B cell (primary cell): ENCODE results near the gene SLC25A21. TPM values are rescaled to one million over a fixed set of nuclear protein-coding genes. Genes with fewer than 3 reads are reported as not detected.

Experiments used
- ATAC-seq: fragments of 200-7000 bp; cut with Tn5 transposase; one replicate; pipeline ENCODE4 v1.10.0; 2021; ENCODE audit warnings: low read depth, mild to moderate bottlenecking, moderate number of reproducible peaks, moderate library complexity
- CTCF ChIA-PET: fragments of 350-600 bp; sonication (Branson Sonifier 250); formaldehyde crosslinking; loops from one replicate; lab custom pipeline; 2021; ENCODE audit warnings: antibody characterized with exemption, inconsistent platforms; lab: Charles Lee
- POLR2A ChIA-PET: fragments of 350-600 bp; sonication (Branson Sonifier 250); formaldehyde crosslinking; loops from one replicate; lab custom pipeline; 2021; ENCODE audit warnings: antibody characterized with exemption; lab: Charles Lee
- DNase-seq: peaks from one replicate; pipeline ENCODE4 v3.0.0; 2013
- H2AFZ ChIP-seq: 2 replicates; pipeline ENCODE4 v1.6.1; 2012; ENCODE audit warnings: mild to moderate bottlenecking, low read depth, low read length; ENCODE audit not compliant: insufficient read depth, poor library complexity, severe bottlenecking
- H3K27ac ChIP-seq, 2 donors: 1 replicate in 1 of 2; 2 replicates in 1 of 2; pipeline ENCODE4 v1.5.1; 2012 to 2013; ENCODE audit warnings: low read length in 2 of 2, mild to moderate bottlenecking in 2 of 2, moderate library complexity in 1 of 2
- H3K27me3 ChIP-seq, 4 experiments: fragments of 200-600 bp in 1 of 4; sonication (generic) in 1 of 4; replicated peaks in 1 of 4; 1 replicate in 2 of 4; 2 replicates in 2 of 4; pipeline versions ENCODE4 v1.6.1 to v1.7.0; 2013 to 2016; ENCODE audit warnings: low read length in 3 of 4, mild to moderate bottlenecking in 2 of 4, mixed read lengths in 1 of 4, moderate library complexity in 1 of 4; ENCODE audit not compliant: insufficient read depth in 4 of 4, control insufficient read depth in 3 of 4; ENCODE audit errors: control extremely low read depth in 1 of 4
- H3K36me3 ChIP-seq, 2 experiments: replicated peaks in 1 of 2; 1 replicate in 1 of 2; 2 replicates in 1 of 2; pipeline versions ENCODE4 v1.6.1 to v1.7.1; 2013; ENCODE audit warnings: low read length in 1 of 2; ENCODE audit not compliant: insufficient read depth in 2 of 2, control insufficient read depth in 1 of 2; ENCODE audit errors: control extremely low read depth in 1 of 2, extremely low read depth in 1 of 2
- H3K4me1 ChIP-seq, 2 donors: fragments of 200-600 bp in 1 of 2; sonication (generic) in 1 of 2; 1 replicate in 1 of 2; 2 replicates in 1 of 2; pipeline versions ENCODE4 v1.5.1 to v1.6.1; 2013 to 2017; ENCODE audit warnings: low read length in 2 of 2; ENCODE audit not compliant: control insufficient read depth in 2 of 2, insufficient read depth in 2 of 2
- H3K4me2 ChIP-seq: replicated peaks from 2 replicates; pipeline ENCODE3; 2012; ENCODE audit warnings: mild to moderate bottlenecking, low read depth, low read length; ENCODE audit not compliant: poor library complexity, severe bottlenecking
- H3K4me3 ChIP-seq, 5 experiments: fragments of 200-600 bp in 1 of 5; sonication (generic) in 1 of 5; 1 replicate in 3 of 5; 2 replicates in 2 of 5; pipeline versions ENCODE4 v1.5.1 to v1.7.0; 2011 to 2016; ENCODE audit warnings: low read length in 4 of 5, mild to moderate bottlenecking in 4 of 5, low read depth in 2 of 5, control low read depth in 1 of 5, moderate library complexity in 1 of 5; ENCODE audit not compliant: insufficient read depth in 1 of 5; ENCODE audit errors: control extremely low read depth in 1 of 5, extremely low read depth in 1 of 5
- H3K79me2 ChIP-seq: fragments of 200-600 bp; sonication (generic); one replicate; pipeline ENCODE4 v1.6.0; 2016; ENCODE audit warnings: low read length; ENCODE audit not compliant: control insufficient read depth, insufficient read depth
- H3K9ac ChIP-seq: fragments of 200-600 bp; sonication (generic); 2 replicates; pipeline ENCODE4 v1.6.1; 2017; ENCODE audit warnings: mild to moderate bottlenecking, low read length, moderate library complexity
- H3K9me3 ChIP-seq, 3 donors: one replicate each; pipeline versions ENCODE4 v1.6.1 to v1.7.1; 2013; ENCODE audit warnings: low read length in 2 of 3; ENCODE audit not compliant: control insufficient read depth in 2 of 3, insufficient read depth in 1 of 3; ENCODE audit errors: control extremely low read depth in 1 of 3
- H4K20me1 ChIP-seq: 2 replicates; pipeline ENCODE4 v1.6.0; 2012; ENCODE audit warnings: mild to moderate bottlenecking, low read length; ENCODE audit not compliant: insufficient read depth, control insufficient read depth, poor library complexity, severe bottlenecking
- H3K27ac Mint-ChIP-seq: one replicate; pipeline ENCODE4 v1.8.0; 2021; ENCODE audit warnings: mixed read lengths
- H3K27me3 Mint-ChIP-seq: one replicate; pipeline ENCODE4 v1.8.0; 2021; ENCODE audit warnings: mixed read lengths
- H3K4me1 Mint-ChIP-seq: one replicate; pipeline ENCODE4 v1.8.0; 2021; ENCODE audit warnings: mixed read lengths
- H3K4me3 Mint-ChIP-seq: one replicate; pipeline ENCODE4 v1.8.0; 2021; ENCODE audit warnings: mixed read lengths
- H3K9me3 Mint-ChIP-seq: one replicate; pipeline ENCODE4 v1.8.0; 2022; ENCODE audit warnings: mixed read lengths; ENCODE audit not compliant: insufficient read depth
- EZH2 ChIP-seq: IDR thresholded peaks from 2 replicates; pipeline ENCODE4 v1.6.1; 2012; ENCODE audit warnings: borderline replicate concordance, low read depth, mild to moderate bottlenecking, moderate library complexity, low read length; ENCODE audit not compliant: insufficient read depth, poor library complexity, severe bottlenecking
- whole genome bisulfite sequencing: methylation state at CpG from one replicate; pipeline ENCODE4 v1.1.5; 2013; ENCODE audit warnings: missing lambda C conversion rate; ENCODE audit not compliant: insufficient coverage; 5-methylcytosine and 5-hydroxymethylcytosine counted together
- intact Hi-C: fragments of 100-400 bp; cut with micrococcal nuclease; formaldehyde crosslinking; loops from one replicate; pipeline ENCODE4 v1.10.0; 2022
- polyA plus RNA-seq: library from polyadenylated mRNA; depleted of rRNA; stranded (reverse); fragments of >200 nt; gene quantifications from 2 replicates; pipeline ENCODE4 v1.2.3, GENCODE V29; 2012
- total RNA-seq, 2 donors: library from RNA; stranded (reverse); fragments of 120-200 nt in 1 of 2; gene quantifications; 1 replicate in 1 of 2; 2 replicates in 1 of 2; pipeline versions ENCODE4 v1.2.3 to v1.2.4, GENCODE V29; 2013 to 2022
- TF ChIP-seq, protein P1 (sequence below): fragments of 200-600 bp; IDR thresholded peaks from one replicate; pipeline ENCODE4 v1.8.0; 2022; ENCODE audit warnings: antibody characterized with exemption, mild to moderate bottlenecking

Gene SLC25A21
- total and polyA plus RNA-seq, 2 donors (not counting 1 experiment from before 2014, with no cell fraction given) = not detected

- no peaks in the 10 kb centered on the region for H3K4me1 Mint-ChIP-seq
- ATAC-seq = no peak
- TF ChIP-seq, protein P1, sequence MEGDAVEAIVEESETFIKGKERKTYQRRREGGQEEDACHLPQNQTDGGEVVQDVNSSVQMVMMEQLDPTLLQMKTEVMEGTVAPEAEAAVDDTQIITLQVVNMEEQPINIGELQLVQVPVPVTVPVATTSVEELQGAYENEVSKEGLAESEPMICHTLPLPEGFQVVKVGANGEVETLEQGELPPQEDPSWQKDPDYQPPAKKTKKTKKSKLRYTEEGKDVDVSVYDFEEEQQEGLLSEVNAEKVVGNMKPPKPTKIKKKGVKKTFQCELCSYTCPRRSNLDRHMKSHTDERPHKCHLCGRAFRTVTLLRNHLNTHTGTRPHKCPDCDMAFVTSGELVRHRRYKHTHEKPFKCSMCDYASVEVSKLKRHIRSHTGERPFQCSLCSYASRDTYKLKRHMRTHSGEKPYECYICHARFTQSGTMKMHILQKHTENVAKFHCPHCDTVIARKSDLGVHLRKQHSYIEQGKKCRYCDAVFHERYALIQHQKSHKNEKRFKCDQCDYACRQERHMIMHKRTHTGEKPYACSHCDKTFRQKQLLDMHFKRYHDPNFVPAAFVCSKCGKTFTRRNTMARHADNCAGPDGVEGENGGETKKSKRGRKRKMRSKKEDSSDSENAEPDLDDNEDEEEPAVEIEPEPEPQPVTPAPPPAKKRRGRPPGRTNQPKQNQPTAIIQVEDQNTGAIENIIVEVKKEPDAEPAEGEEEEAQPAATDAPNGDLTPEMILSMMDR = no peak
- TF ChIP-seq EZH2 = no peak
- no peaks in the 10 kb centered on the region for H3K9me3 Mint-ChIP-seq
- Histone ChIP-seq H2AFZ (no peak overlapping the region), H3K79me2 (no peaks in the 10 kb centered on the region), H3K4me3 (no peak overlapping the region), H3K4me2 (no peak overlapping the region), H3K27me3 (no peaks in the 10 kb centered on the region), H4K20me1 (no peaks in the 10 kb centered on the region), H3K36me3 (no peaks in the 10 kb centered on the region), H3K9me3 (no peaks in the 10 kb centered on the region), H3K4me1 (no peaks in the 10 kb centered on the region), H3K9ac (no peak overlapping the region), H3K27ac (no peak overlapping the region)
- CTCF ChIA-PET = no interaction called here
- H3K4me3 Mint-ChIP-seq = no peak overlapping the region
- no peaks in the 10 kb centered on the region for H3K27me3 Mint-ChIP-seq
- intact Hi-C loops = no loop called here
- H3K27ac Mint-ChIP-seq = no peak overlapping the region
- POLR2A ChIA-PET = no interaction called here
- DNase-seq = no peak
- WGBS = 80% methylated on average over 1 of the region's 3 CpGs
These were observed 182.6 kb downstream of the SLC25A21 start for GRCh38 chr14:36989806-36990205.

DNA sequence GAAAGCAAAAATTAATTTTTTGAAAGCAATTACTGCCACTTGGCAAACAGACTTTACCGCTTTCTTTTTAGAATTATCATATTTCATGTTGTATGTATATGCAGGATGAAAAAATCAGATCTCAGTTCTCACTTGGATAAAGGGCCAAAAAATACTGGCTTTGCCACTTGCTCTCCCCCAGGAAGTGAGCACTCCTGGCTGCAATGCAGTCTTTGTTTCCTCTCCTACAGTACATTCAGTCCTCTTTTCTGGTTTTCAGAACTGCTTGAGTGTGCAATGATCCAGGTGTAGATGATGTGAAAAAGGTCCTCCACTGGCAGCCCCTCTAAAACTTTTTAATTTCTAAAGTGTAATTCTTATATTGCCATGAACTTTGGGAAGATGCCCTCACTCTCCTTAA, 183.4 kb downstream of the SLC25A21 start:
- no peaks in the 10 kb centered on the region for H3K36me3 ChIP-seq
- intact Hi-C loops = no loop called here
- H3K9me3 ChIP-seq = no peaks in the 10 kb centered on the region
- H2AFZ ChIP-seq = no peak overlapping the region
- no peak overlapping the region for H3K4me2 ChIP-seq
- H3K27me3 ChIP-seq = no peaks in the 10 kb centered on the region
- ATAC-seq = no peak
- ChIA-PET CTCF (no interaction called here), POLR2A (no interaction called here)
- no peak overlapping the region for H3K27ac ChIP-seq
- H3K79me2 ChIP-seq = no peaks in the 10 kb centered on the region
- H3K4me1 ChIP-seq = no peaks in the 10 kb centered on the region
- no CpG with 5 or more reads among the region's 1 CpG for WGBS
- no peak overlapping the region for H3K4me3 Mint-ChIP-seq
- no peak overlapping the region for H3K4me3 ChIP-seq
- no peaks in the 10 kb centered on the region for H4K20me1 ChIP-seq
- no peak for TF ChIP-seq EZH2
- TF ChIP-seq, protein P1 = no peak
- no peaks in the 10 kb centered on the region for H3K9me3 Mint-ChIP-seq
- no peak overlapping the region for H3K9ac ChIP-seq
- DNase-seq = no peak
- H3K27ac Mint-ChIP-seq = no peak overlapping the region
- H3K4me1 Mint-ChIP-seq = no peaks in the 10 kb centered on the region
- no peaks in the 10 kb centered on the region for H3K27me3 Mint-ChIP-seq
